SK-N-SH treated with all-trans-retinoic acid at 6 μM for 48 hours (cell line): ENCODE data around the gene ALDH4A1.

Experiments used
- ATAC-seq: fragments of 200-7000 bp; cut with Tn5 transposase; 3 replicates; pipeline ENCODE4 v1.9.1; 2020; ENCODE audit warnings: mild to moderate bottlenecking, moderate library complexity
- BACH2 ChIP-seq: fragments of 250-450 bp; sonication (Bioruptor Pico); IDR thresholded peaks from 2 replicates; pipeline ENCODE4 v1.9.0; 2021; ENCODE audit warnings: mild to moderate bottlenecking, borderline replicate concordance
- CSDC2 ChIP-seq: fragments of 250-450 bp; sonication (Bioruptor Pico); IDR thresholded peaks from 2 replicates; pipeline ENCODE4 v1.5.0; 2020; ENCODE audit warnings: mild to moderate bottlenecking, moderate library complexity
- ESRRG ChIP-seq: fragments of 250-450 bp; sonication (Bioruptor Pico); IDR thresholded peaks from 2 replicates; pipeline ENCODE4 v1.6.1; 2021; ENCODE audit warnings: mild to moderate bottlenecking
- GLIS3 ChIP-seq: fragments of 250-450 bp; sonication (Bioruptor Pico); IDR thresholded peaks from 2 replicates; pipeline ENCODE4 v1.5.0; 2020; ENCODE audit warnings: mild to moderate bottlenecking, moderate library complexity
- ISL1 ChIP-seq: fragments of 250-450 bp; sonication (Bioruptor Pico); IDR thresholded peaks from 2 replicates; pipeline ENCODE4 v2.1.2; 2022; ENCODE audit warnings: mild to moderate bottlenecking, moderate library complexity
- OSR1 ChIP-seq: fragments of 250-450 bp; sonication (Bioruptor Pico); IDR thresholded peaks from 2 replicates; pipeline ENCODE4 v1.8.0; 2022; ENCODE audit warnings: moderate library complexity, mild to moderate bottlenecking, inconsistent platforms
- PPARA ChIP-seq: fragments of 250-450 bp; sonication (Bioruptor Pico); IDR thresholded peaks from 2 replicates; pipeline ENCODE4 v1.5.0; 2020; ENCODE audit warnings: mild to moderate bottlenecking, borderline replicate concordance
- RARB ChIP-seq: fragments of 250-450 bp; sonication (Bioruptor Pico); IDR thresholded peaks from 2 replicates; pipeline ENCODE4 v1.8.0; 2021; ENCODE audit warnings: mild to moderate bottlenecking, moderate library complexity
- SNAI2 ChIP-seq: fragments of 250-450 bp; sonication (Bioruptor Pico); IDR thresholded peaks from 2 replicates; pipeline ENCODE4 v1.5.0; 2020; ENCODE audit warnings: mild to moderate bottlenecking, moderate library complexity
- TCF4 ChIP-seq: fragments of 250-450 bp; sonication (Bioruptor Pico); IDR thresholded peaks from 2 replicates; pipeline ENCODE4 v1.8.0; 2021; ENCODE audit warnings: mild to moderate bottlenecking, moderate library complexity, borderline replicate concordance
- ZC3H10 ChIP-seq: fragments of 250-450 bp; sonication (Bioruptor Pico); IDR thresholded peaks from 2 replicates; pipeline ENCODE4 v1.5.1; 2021; ENCODE audit warnings: mild to moderate bottlenecking, moderate library complexity
- ZFP30 ChIP-seq: fragments of 450-650 bp; formaldehyde crosslinking; IDR thresholded peaks from 2 replicates; pipeline ENCODE4 v1.5.0; 2022; ENCODE audit warnings: mild to moderate bottlenecking, moderate library complexity
- ZNF70 ChIP-seq: fragments of 450-650 bp; formaldehyde crosslinking; IDR thresholded peaks from 2 replicates; pipeline ENCODE4 v1.5.0; 2020; ENCODE audit warnings: mild to moderate bottlenecking, moderate library complexity
- TF ChIP-seq, protein P1 (sequence below): fragments of 250-450 bp; sonication (Bioruptor Pico); IDR thresholded peaks from 2 replicates; pipeline ENCODE4 v1.5.1; 2021; ENCODE audit warnings: mild to moderate bottlenecking, moderate library complexity
- TF ChIP-seq, protein P2 (sequence below): fragments of 250-450 bp; sonication (Bioruptor Pico); IDR thresholded peaks from 2 replicates; pipeline ENCODE4 v1.8.0; 2020; ENCODE audit warnings: mild to moderate bottlenecking, moderate library complexity, borderline replicate concordance
- TF ChIP-seq, protein P3 (sequence below): fragments of 250-450 bp; sonication (Bioruptor Pico); IDR thresholded peaks from 2 replicates; pipeline ENCODE4 v1.5.0; 2020; ENCODE audit warnings: mild to moderate bottlenecking, moderate library complexity
- TF ChIP-seq, protein P4 (sequence below): fragments of 250-450 bp; sonication (Bioruptor Pico); IDR thresholded peaks from 2 replicates; pipeline ENCODE4 v1.5.1; 2020; ENCODE audit warnings: low read depth, mild to moderate bottlenecking, moderate library complexity

The ALDH4A1 gene

DNA sequence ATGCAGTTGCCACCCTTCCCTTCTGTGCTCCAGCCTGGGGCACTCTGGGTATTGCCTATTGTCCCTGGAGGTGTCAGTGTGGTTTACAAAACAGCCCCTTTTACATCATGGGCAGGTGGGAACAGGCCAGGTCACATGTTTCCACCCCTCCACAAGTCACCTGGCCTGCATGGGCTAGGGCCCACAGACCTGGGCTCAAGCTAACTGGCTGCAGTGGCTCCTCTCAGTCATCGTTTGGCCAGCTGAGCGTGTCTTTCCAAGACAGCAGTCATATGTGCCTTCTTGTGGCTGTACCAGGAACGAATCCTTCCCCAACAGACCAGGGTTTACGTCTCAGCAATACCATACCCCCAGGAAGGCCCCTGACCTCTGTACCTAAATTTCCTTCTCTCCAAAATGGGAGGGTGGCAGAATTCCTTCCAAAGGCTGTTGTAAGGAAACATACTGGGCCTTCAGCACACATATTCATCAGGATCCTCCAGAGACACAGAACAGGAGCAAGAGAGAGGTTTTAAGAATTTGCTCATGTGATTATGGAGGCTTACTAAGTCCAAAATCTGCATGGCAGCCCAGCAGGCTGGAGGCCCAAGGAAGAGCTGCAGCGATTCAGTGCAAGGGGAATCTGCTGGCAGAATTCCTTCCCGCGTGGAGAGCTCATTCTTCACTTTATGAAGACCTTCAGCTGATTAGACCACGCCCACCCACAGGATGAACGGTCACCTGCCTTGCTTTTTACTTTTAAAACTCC lies 32.3 kb downstream of the ALDH4A1 start:
- no peak for ATAC-seq
- TF ChIP-seq, protein P1, sequence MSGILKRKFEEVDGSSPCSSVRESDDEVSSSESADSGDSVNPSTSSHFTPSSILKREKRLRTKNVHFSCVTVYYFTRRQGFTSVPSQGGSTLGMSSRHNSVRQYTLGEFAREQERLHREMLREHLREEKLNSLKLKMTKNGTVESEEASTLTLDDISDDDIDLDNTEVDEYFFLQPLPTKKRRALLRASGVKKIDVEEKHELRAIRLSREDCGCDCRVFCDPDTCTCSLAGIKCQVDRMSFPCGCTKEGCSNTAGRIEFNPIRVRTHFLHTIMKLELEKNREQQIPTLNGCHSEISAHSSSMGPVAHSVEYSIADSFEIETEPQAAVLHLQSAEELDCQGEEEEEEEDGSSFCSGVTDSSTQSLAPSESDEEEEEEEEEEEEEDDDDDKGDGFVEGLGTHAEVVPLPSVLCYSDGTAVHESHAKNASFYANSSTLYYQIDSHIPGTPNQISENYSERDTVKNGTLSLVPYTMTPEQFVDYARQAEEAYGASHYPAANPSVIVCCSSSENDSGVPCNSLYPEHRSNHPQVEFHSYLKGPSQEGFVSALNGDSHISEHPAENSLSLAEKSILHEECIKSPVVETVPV (CRISPR knock-in tag), result no peak
- TF ChIP-seq ISL1 (CRISPR knock-in tag) (no peak), RARB (CRISPR knock-in tag) (no peak), ESRRG (CRISPR knock-in tag) (no peak), GLIS3 (CRISPR knock-in tag) (no peak), OSR1 (CRISPR knock-in tag) (no peak), ZFP30 (CRISPR knock-in tag) (no peak), PPARA (CRISPR knock-in tag) (no peak), ZNF70 (CRISPR knock-in tag) (no peak), CSDC2 (CRISPR knock-in tag) (no peak), TCF4 (no peak), ZC3H10 (CRISPR knock-in tag) (no peak), BACH2 (no peak), SNAI2 (CRISPR knock-in tag) (no peak)
- TF ChIP-seq, protein P2, sequence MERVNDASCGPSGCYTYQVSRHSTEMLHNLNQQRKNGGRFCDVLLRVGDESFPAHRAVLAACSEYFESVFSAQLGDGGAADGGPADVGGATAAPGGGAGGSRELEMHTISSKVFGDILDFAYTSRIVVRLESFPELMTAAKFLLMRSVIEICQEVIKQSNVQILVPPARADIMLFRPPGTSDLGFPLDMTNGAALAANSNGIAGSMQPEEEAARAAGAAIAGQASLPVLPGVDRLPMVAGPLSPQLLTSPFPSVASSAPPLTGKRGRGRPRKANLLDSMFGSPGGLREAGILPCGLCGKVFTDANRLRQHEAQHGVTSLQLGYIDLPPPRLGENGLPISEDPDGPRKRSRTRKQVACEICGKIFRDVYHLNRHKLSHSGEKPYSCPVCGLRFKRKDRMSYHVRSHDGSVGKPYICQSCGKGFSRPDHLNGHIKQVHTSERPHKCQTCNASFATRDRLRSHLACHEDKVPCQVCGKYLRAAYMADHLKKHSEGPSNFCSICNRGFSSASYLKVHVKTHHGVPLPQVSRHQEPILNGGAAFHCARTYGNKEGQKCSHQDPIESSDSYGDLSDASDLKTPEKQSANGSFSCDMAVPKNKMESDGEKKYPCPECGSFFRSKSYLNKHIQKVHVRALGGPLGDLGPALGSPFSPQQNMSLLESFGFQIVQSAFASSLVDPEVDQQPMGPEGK (CRISPR knock-in tag), result no peak
- TF ChIP-seq, protein P3, sequence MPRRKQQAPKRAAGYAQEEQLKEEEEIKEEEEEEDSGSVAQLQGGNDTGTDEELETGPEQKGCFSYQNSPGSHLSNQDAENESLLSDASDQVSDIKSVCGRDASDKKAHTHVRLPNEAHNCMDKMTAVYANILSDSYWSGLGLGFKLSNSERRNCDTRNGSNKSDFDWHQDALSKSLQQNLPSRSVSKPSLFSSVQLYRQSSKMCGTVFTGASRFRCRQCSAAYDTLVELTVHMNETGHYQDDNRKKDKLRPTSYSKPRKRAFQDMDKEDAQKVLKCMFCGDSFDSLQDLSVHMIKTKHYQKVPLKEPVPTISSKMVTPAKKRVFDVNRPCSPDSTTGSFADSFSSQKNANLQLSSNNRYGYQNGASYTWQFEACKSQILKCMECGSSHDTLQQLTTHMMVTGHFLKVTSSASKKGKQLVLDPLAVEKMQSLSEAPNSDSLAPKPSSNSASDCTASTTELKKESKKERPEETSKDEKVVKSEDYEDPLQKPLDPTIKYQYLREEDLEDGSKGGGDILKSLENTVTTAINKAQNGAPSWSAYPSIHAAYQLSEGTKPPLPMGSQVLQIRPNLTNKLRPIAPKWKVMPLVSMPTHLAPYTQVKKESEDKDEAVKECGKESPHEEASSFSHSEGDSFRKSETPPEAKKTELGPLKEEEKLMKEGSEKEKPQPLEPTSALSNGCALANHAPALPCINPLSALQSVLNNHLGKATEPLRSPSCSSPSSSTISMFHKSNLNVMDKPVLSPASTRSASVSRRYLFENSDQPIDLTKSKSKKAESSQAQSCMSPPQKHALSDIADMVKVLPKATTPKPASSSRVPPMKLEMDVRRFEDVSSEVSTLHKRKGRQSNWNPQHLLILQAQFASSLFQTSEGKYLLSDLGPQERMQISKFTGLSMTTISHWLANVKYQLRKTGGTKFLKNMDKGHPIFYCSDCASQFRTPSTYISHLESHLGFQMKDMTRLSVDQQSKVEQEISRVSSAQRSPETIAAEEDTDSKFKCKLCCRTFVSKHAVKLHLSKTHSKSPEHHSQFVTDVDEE (CRISPR knock-in tag), result no peak
- TF ChIP-seq, protein P4, sequence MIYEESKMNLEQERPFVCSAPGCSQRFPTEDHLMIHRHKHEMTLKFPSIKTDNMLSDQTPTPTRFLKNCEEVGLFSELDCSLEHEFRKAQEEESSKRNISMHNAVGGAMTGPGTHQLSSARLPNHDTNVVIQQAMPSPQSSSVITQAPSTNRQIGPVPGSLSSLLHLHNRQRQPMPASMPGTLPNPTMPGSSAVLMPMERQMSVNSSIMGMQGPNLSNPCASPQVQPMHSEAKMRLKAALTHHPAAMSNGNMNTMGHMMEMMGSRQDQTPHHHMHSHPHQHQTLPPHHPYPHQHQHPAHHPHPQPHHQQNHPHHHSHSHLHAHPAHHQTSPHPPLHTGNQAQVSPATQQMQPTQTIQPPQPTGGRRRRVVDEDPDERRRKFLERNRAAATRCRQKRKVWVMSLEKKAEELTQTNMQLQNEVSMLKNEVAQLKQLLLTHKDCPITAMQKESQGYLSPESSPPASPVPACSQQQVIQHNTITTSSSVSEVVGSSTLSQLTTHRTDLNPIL (CRISPR knock-in tag), result no peak

DNA sequence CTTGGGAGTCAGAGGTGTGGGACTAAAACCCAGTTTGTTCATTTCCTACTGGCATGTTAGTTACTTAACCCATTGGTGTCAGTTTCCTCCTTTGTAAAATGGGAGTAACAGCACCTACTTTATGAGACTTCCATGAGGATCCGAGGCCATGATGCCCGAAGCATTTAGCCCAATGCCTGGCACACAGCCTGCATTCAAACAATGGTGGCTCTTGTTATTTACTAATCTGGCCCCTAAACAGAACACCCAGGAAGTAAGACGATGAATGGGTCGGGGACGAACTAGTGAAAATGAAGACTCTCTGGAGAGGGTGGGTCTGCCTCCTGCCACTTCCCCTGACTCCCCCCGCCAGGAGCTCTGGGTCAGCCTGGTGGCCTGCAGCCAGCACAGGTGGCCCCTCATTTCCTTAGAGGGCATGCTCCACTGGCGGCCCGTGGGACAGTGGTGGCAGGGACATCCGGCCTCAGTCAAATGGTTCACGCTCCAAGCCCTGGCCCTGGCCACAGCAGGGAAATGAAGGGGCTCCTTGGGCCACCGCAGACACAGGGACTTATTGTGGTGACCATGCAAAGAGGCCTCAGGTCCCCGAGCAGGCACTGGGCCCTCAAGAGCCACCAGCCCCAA lies 33.4 kb downstream of the ALDH4A1 start:
- no peak for ATAC-seq
- TF ChIP-seq GLIS3 (CRISPR knock-in tag), result no peak
- TF ChIP-seq ESRRG (CRISPR knock-in tag), result no peak
- TF ChIP-seq ISL1 (CRISPR knock-in tag), result no peak
- TF ChIP-seq BACH2, result no peak
- TF ChIP-seq, protein P2 (CRISPR knock-in tag), result no peak

GRCh38 chr1:18868354-18868753 lies 34.0 kb downstream of the ALDH4A1 start:
- TF ChIP-seq OSR1 (CRISPR knock-in tag) (no peak), ISL1 (CRISPR knock-in tag) (no peak), RARB (CRISPR knock-in tag) (no peak), TCF4 (no peak)
- TF ChIP-seq, protein P4 (CRISPR knock-in tag), result no peak
- no peak for ATAC-seq
